Measurements from ENCODE around the gene SMAD2.

Gene SMAD2

GRCh38 chr18:47873625-47874024, 56.8 kb downstream of the SMAD2 start:
- Histone ChIP-seq H3K4ac (ENCODE audit: low read length) (no peak overlapping the region), H3K4me2 (ENCODE audit: insufficient read depth, low read length, poor library complexity, severe bottlenecking) (no peak overlapping the region), H3K36me3 (replicated peaks in 1 of 2; ENCODE audit: control insufficient read depth in 2 of 2, insufficient read depth in 2 of 2, low read length in 2 of 2) (peaks cover 5 to 52% of the 10 kb centered on the region in 2 donors), H3K18ac (ENCODE audit: low read length) (no peak overlapping the region), H2AFZ (ENCODE audit: low read length) (no peak overlapping the region), H3K4me1 (ENCODE audit: control insufficient read depth in 2 of 2, insufficient read depth in 1 of 2, low read depth in 1 of 2, low read length in 2 of 2) (peaks cover 0 to 1% of the 10 kb centered on the region in 2 donors), H3K27me3 (ENCODE audit: control insufficient read depth in 3 of 3, insufficient read depth in 3 of 3, low read depth in 1 of 3, low read length in 3 of 3) (no peaks in the 10 kb centered on the region), H3K4me3 (ENCODE audit: low read length in 2 of 2) (no peak overlapping the region), H2BK15ac (ENCODE audit: low read length) (no peak overlapping the region), H3K27ac (replicated peaks; ENCODE audit: low read length) (no peak overlapping the region), H3K14ac (ENCODE audit: low read length) (no peak overlapping the region), H4K8ac (ENCODE audit: low read depth, low read length) (no peak overlapping the region), H2BK5ac (ENCODE audit: low read length) (no peak overlapping the region), H4K91ac (ENCODE audit: low read depth, low read length, poor library complexity) (no peak overlapping the region), H2BK12ac (ENCODE audit: low read length) (no peak overlapping the region), H3K9ac (ENCODE audit: low read depth, low read length, poor library complexity) (no peak overlapping the region), H3K9me3 (replicated peaks in 1 of 2; ENCODE audit: control insufficient read depth in 2 of 2, insufficient read depth in 1 of 2, low read depth in 1 of 2, low read length in 2 of 2) (peaks cover 0 to 2% of the 10 kb centered on the region in 2 donors), H2AK5ac (ENCODE audit: low read depth, low read length) (no peak overlapping the region), H3K23ac (ENCODE audit: low read depth, low read length, poor library complexity) (no peak overlapping the region), H3K79me1 (ENCODE audit: low read depth, low read length) (no peaks in the 10 kb centered on the region), H2BK120ac (ENCODE audit: low read depth, low read length) (no peak overlapping the region)
- no peak for DNase-seq (ENCODE audit: low spot score)

- Histone ChIP-seq H2BK12ac (ENCODE audit: low read length) (no peak overlapping the region), H3K79me1 (ENCODE audit: low read depth, low read length) (no peaks in the 10 kb centered on the region), H3K9me3 (replicated peaks in 1 of 2; ENCODE audit: control insufficient read depth in 2 of 2, insufficient read depth in 1 of 2, low read depth in 1 of 2, low read length in 2 of 2) (peaks cover 0 to 2% of the 10 kb centered on the region in 2 donors), H2BK15ac (ENCODE audit: low read length) (no peak overlapping the region), H2AK5ac (ENCODE audit: low read depth, low read length) (no peak overlapping the region), H3K27ac (replicated peaks; ENCODE audit: low read length) (no peak overlapping the region), H3K27me3 (ENCODE audit: control insufficient read depth in 3 of 3, insufficient read depth in 3 of 3, low read depth in 1 of 3, low read length in 3 of 3) (no peaks in the 10 kb centered on the region), H3K4me3 (ENCODE audit: low read length in 2 of 2) (no peak overlapping the region), H2AFZ (ENCODE audit: low read length) (no peak overlapping the region), H3K4me2 (ENCODE audit: insufficient read depth, low read length, poor library complexity, severe bottlenecking) (no peak overlapping the region), H2BK120ac (ENCODE audit: low read depth, low read length) (no peak overlapping the region), H3K14ac (ENCODE audit: low read length) (no peak overlapping the region), H3K9ac (ENCODE audit: low read depth, low read length, poor library complexity) (no peak overlapping the region), H2BK5ac (ENCODE audit: low read length) (no peak overlapping the region), H3K23ac (ENCODE audit: low read depth, low read length, poor library complexity) (no peak overlapping the region), H3K4me1 (ENCODE audit: control insufficient read depth in 2 of 2, insufficient read depth in 1 of 2, low read depth in 1 of 2, low read length in 2 of 2) (peaks cover 0 to 1% of the 10 kb centered on the region in 2 donors), H3K36me3 (replicated peaks in 1 of 2; ENCODE audit: control insufficient read depth in 2 of 2, insufficient read depth in 2 of 2, low read length in 2 of 2) (peaks cover 7 to 61% of the 10 kb centered on the region in 2 donors), H4K91ac (ENCODE audit: low read depth, low read length, poor library complexity) (no peak overlapping the region), H3K4ac (ENCODE audit: low read length) (no peak overlapping the region), H3K18ac (ENCODE audit: low read length) (no peak overlapping the region), H4K8ac (ENCODE audit: low read depth, low read length) (no peak overlapping the region)
- DNase-seq (ENCODE audit: low spot score): no peak
- WGBS, 2 donors (ENCODE audit: extremely low coverage in 2 of 2, insufficient read length in 2 of 2, insufficient replicate concordance in 1 of 2): no CpG with 5 or more reads among the region's 6 CpGs
These were observed 58.0 kb downstream of the SMAD2 start for GRCh38 chr18:47872426-47872825.

GRCh38 chr18:47871288-47871687, 59.2 kb downstream of the SMAD2 start:
- H2BK12ac ChIP-seq (ENCODE audit: low read length): no peak overlapping the region
- no peak overlapping the region for H3K4ac ChIP-seq (ENCODE audit: low read length)
- H3K9me3 ChIP-seq (replicated peaks in 1 of 2; ENCODE audit: control insufficient read depth in 2 of 2, insufficient read depth in 1 of 2, low read depth in 1 of 2, low read length in 2 of 2): peaks cover 0 to 2% of the 10 kb centered on the region in 2 donors
- no peak overlapping the region for H3K27ac ChIP-seq (replicated peaks; ENCODE audit: low read length)
- no peaks in the 10 kb centered on the region for H3K27me3 ChIP-seq (ENCODE audit: control insufficient read depth in 3 of 3, insufficient read depth in 3 of 3, low read depth in 1 of 3, low read length in 3 of 3)
- no peak overlapping the region for H2BK5ac ChIP-seq (ENCODE audit: low read length)
- H3K23ac ChIP-seq (ENCODE audit: low read depth, low read length, poor library complexity): no peak overlapping the region
- no peak overlapping the region for H3K9ac ChIP-seq (ENCODE audit: low read depth, low read length, poor library complexity)
- WGBS, 2 donors (ENCODE audit: extremely low coverage in 2 of 2, insufficient read length in 2 of 2, insufficient replicate concordance in 1 of 2): no CpG with 5 or more reads among the region's 3 CpGs
- no peak for DNase-seq (ENCODE audit: low spot score)
- H3K79me1 ChIP-seq (ENCODE audit: low read depth, low read length): no peaks in the 10 kb centered on the region
- H4K8ac ChIP-seq (ENCODE audit: low read depth, low read length): no peak overlapping the region
- H2BK120ac ChIP-seq (ENCODE audit: low read depth, low read length): no peak overlapping the region
- peaks cover 7 to 69% of the 10 kb centered on the region in 2 donors for H3K36me3 ChIP-seq (replicated peaks in 1 of 2; ENCODE audit: control insufficient read depth in 2 of 2, insufficient read depth in 2 of 2, low read length in 2 of 2)
- no peak overlapping the region for H2AFZ ChIP-seq (ENCODE audit: low read length)
- H2BK15ac ChIP-seq (ENCODE audit: low read length): no peak overlapping the region
- peaks cover 0 to 1% of the 10 kb centered on the region in 2 donors for H3K4me1 ChIP-seq (ENCODE audit: control insufficient read depth in 2 of 2, insufficient read depth in 1 of 2, low read depth in 1 of 2, low read length in 2 of 2)
- no peak overlapping the region for H2AK5ac ChIP-seq (ENCODE audit: low read depth, low read length)
- no peak overlapping the region for H3K4me3 ChIP-seq (ENCODE audit: low read length in 2 of 2)
- H3K14ac ChIP-seq (ENCODE audit: low read length): no peak overlapping the region
- no peak overlapping the region for H4K91ac ChIP-seq (ENCODE audit: low read depth, low read length, poor library complexity)
- no peak overlapping the region for H3K4me2 ChIP-seq (ENCODE audit: insufficient read depth, low read length, poor library complexity, severe bottlenecking)
- no peak overlapping the region for H3K18ac ChIP-seq (ENCODE audit: low read length)

- no peak overlapping the region for H2BK120ac ChIP-seq (ENCODE audit: low read depth, low read length)
- H4K91ac ChIP-seq (ENCODE audit: low read depth, low read length, poor library complexity): no peak overlapping the region
- peaks cover 7 to 69% of the 10 kb centered on the region in 2 donors for H3K36me3 ChIP-seq (replicated peaks in 1 of 2; ENCODE audit: control insufficient read depth in 2 of 2, insufficient read depth in 2 of 2, low read length in 2 of 2)
- H2BK5ac ChIP-seq (ENCODE audit: low read length): no peak overlapping the region
- no peaks in the 10 kb centered on the region for H3K27me3 ChIP-seq (ENCODE audit: control insufficient read depth in 3 of 3, insufficient read depth in 3 of 3, low read depth in 1 of 3, low read length in 3 of 3)
- H3K9ac ChIP-seq (ENCODE audit: low read depth, low read length, poor library complexity): no peak overlapping the region
- H3K4ac ChIP-seq (ENCODE audit: low read length): no peak overlapping the region
- H3K18ac ChIP-seq (ENCODE audit: low read length): no peak overlapping the region
- H3K27ac ChIP-seq (replicated peaks; ENCODE audit: low read length): no peak overlapping the region
- H3K23ac ChIP-seq (ENCODE audit: low read depth, low read length, poor library complexity): no peak overlapping the region
- H2AFZ ChIP-seq (ENCODE audit: low read length): no peak overlapping the region
- H2BK15ac ChIP-seq (ENCODE audit: low read length): no peak overlapping the region
- H3K79me1 ChIP-seq (ENCODE audit: low read depth, low read length): no peaks in the 10 kb centered on the region
- H3K14ac ChIP-seq (ENCODE audit: low read length): no peak overlapping the region
- no peak overlapping the region for H4K8ac ChIP-seq (ENCODE audit: low read depth, low read length)
- no peak overlapping the region for H2AK5ac ChIP-seq (ENCODE audit: low read depth, low read length)
- H3K4me2 ChIP-seq (ENCODE audit: insufficient read depth, low read length, poor library complexity, severe bottlenecking): no peak overlapping the region
- peaks cover 0 to 1% of the 10 kb centered on the region in 2 donors for H3K4me1 ChIP-seq (ENCODE audit: control insufficient read depth in 2 of 2, insufficient read depth in 1 of 2, low read depth in 1 of 2, low read length in 2 of 2)
- no CpG with 5 or more reads among the region's 1 CpG for WGBS, 2 donors (ENCODE audit: extremely low coverage in 2 of 2, insufficient read length in 2 of 2, insufficient replicate concordance in 1 of 2)
- H3K4me3 ChIP-seq (ENCODE audit: low read length in 2 of 2): no peak overlapping the region
- DNase-seq (ENCODE audit: low spot score): no peak
- H2BK12ac ChIP-seq (ENCODE audit: low read length): no peak overlapping the region
- peaks cover 0 to 2% of the 10 kb centered on the region in 2 donors for H3K9me3 ChIP-seq (replicated peaks in 1 of 2; ENCODE audit: control insufficient read depth in 2 of 2, insufficient read depth in 1 of 2, low read depth in 1 of 2, low read length in 2 of 2)
These were observed 59.9 kb downstream of the SMAD2 start for GRCh38 chr18:47870605-47871004.
